CD4-positive, alpha-beta memory T cell (primary cell): Measurements from ENCODE around the gene GMEB2. TPM values are rescaled to one million over a fixed set of nuclear protein-coding genes. Genes with fewer than 3 reads are reported as not detected.
"Not testable (repeated sequence)": the region's sequence is repeated elsewhere in the genome, so short reads cannot be mapped to it uniquely, and the experiment has no call there.

Experiments
- CTCF ChIA-PET: fragments of 350-600 bp; sonication (Branson Sonifier 250); formaldehyde crosslinking; loops from one replicate; lab custom pipeline; 2021; ENCODE audit warnings: inconsistent platforms; ENCODE audit not compliant: partially characterized antibody; lab: Charles Lee
- POLR2A ChIA-PET: fragments of 350-600 bp; sonication (Branson Sonifier 250); formaldehyde crosslinking; loops from one replicate; lab custom pipeline; 2021; ENCODE audit not compliant: partially characterized antibody; lab: Charles Lee
- DNase-seq, 5 donors: peaks; one replicate each; pipeline versions ENCODE4 v3.0.0 to v3.0.0-alpha.2; 2020 to 2022; ENCODE audit warnings: mixed read lengths in 1 of 5
- H3K27ac ChIP-seq: one replicate; pipeline ENCODE4 v1.7.0; 2013; ENCODE audit warnings: low read depth, low read length
- H3K27me3 ChIP-seq: 2 replicates; pipeline ENCODE4 v1.7.0; 2013; ENCODE audit warnings: mild to moderate bottlenecking, low read length, moderate library complexity; ENCODE audit not compliant: insufficient read depth
- H3K36me3 ChIP-seq: 2 replicates; pipeline ENCODE4 v1.7.0; 2013; ENCODE audit warnings: mild to moderate bottlenecking, low read length, moderate library complexity; ENCODE audit not compliant: insufficient read depth
- H3K4me1 ChIP-seq: 2 replicates; pipeline ENCODE4 v1.7.0; 2013; ENCODE audit warnings: mild to moderate bottlenecking, low read length, moderate library complexity; ENCODE audit not compliant: insufficient read depth
- H3K4me3 ChIP-seq, 2 donors: one replicate each; pipeline ENCODE4 v1.7.0; 2013; ENCODE audit warnings: low read length in 2 of 2, mild to moderate bottlenecking in 1 of 2
- H3K9me3 ChIP-seq, 2 donors: one replicate each; pipeline ENCODE4 v1.7.0; 2013; ENCODE audit warnings: low read length in 2 of 2, control low read depth in 1 of 2; ENCODE audit not compliant: control insufficient read depth in 1 of 2
- H3K27ac Mint-ChIP-seq, 7 donors: one replicate each; pipeline ENCODE4 v1.8.0; 2020 to 2021; ENCODE audit warnings: mixed read lengths in 7 of 7, mild to moderate bottlenecking in 6 of 7, inconsistent platforms in 3 of 7, moderate library complexity in 3 of 7
- H3K27me3 Mint-ChIP-seq, 2 donors: one replicate each; pipeline ENCODE4 v1.8.0; 2020 to 2021; ENCODE audit warnings: mixed read lengths in 2 of 2
- H3K36me3 Mint-ChIP-seq, 2 donors: one replicate each; pipeline ENCODE4 v1.8.0; 2020 to 2021; ENCODE audit warnings: mixed read lengths in 2 of 2, inconsistent platforms in 1 of 2, mild to moderate bottlenecking in 1 of 2
- H3K4me1 Mint-ChIP-seq, 4 donors: one replicate each; pipeline ENCODE4 v1.8.0; 2020 to 2021; ENCODE audit warnings: mixed read lengths in 4 of 4, mild to moderate bottlenecking in 1 of 4
- H3K4me3 Mint-ChIP-seq, 8 donors: one replicate each; pipeline ENCODE4 v1.8.0; 2020 to 2021; ENCODE audit warnings: mixed read lengths in 8 of 8, mild to moderate bottlenecking in 7 of 8, moderate library complexity in 6 of 8, inconsistent platforms in 3 of 8
- H3K9me3 Mint-ChIP-seq, 8 donors: one replicate each; pipeline ENCODE4 v1.8.0; 2020 to 2021; ENCODE audit warnings: mixed read lengths in 8 of 8, mild to moderate bottlenecking in 5 of 8, inconsistent platforms in 3 of 8, moderate library complexity in 1 of 8
- intact Hi-C: fragments of 100-400 bp; cut with micrococcal nuclease; formaldehyde crosslinking; loops from one replicate; pipeline ENCODE4 v1.15.1; 2023
- polyA plus RNA-seq, 2 donors: library from polyadenylated mRNA; unstranded; fragments of 300-500 nt; fragmentation: Illumina TruSeq; gene quantifications; one replicate each; pipeline ENCODE4 v1.2.3, GENCODE V29; 2021
- total RNA-seq, 2 experiments: library from RNA; stranded (reverse); gene quantifications; one replicate each; pipeline ENCODE4 v1.2.3, GENCODE V29; 2021

Gene GMEB2
- total and polyA plus RNA-seq, 4 experiments from 2014 or later: 4.5 to 26.4 (median 20.5) TPM

DNA sequence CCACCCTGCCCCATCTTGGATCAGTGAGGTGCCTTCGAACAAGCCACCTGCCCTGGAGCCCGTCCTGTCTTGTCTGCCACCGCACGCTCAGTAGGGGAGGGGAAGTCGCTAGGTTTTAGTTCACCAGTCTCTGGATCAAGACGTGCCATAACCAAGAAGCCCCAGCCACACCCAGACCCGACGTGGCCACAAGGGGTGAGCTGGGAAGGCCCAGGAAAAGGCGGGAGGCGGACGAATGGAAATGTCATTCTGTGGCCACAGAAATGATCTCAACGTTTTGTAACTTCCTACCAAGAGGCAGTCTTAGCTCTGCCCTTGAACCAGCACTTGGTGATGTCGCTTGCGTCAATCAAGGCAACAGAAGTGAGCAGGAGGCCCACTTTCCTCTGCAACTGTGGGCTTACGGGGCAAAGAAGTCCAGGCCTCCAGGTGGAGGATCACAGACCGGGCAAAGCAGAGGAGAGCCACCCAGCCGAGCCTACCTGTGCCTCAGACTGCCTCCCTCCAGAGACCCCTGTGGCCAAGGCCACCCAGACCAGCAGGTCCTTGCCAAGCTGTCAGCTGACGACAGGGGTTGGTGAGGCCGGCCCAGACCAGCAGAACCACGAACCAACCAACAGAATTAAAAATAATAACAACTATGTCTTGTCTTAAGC lies 14.5 kb downstream of the GMEB2 start:
- H3K4me3 ChIP-seq: no peak overlapping the region
- peaks cover 19% of the 10 kb centered on the region for H3K36me3 ChIP-seq
- intact Hi-C loops: no loop called here
- H3K27ac Mint-ChIP-seq: no peak overlapping the region
- H3K27ac ChIP-seq: no peak overlapping the region
- H3K9me3 Mint-ChIP-seq: peaks cover 0 to 1% (median 0%) of the 10 kb centered on the region in 8 donors
- no peaks in the 10 kb centered on the region for H3K27me3 Mint-ChIP-seq
- ChIA-PET CTCF (interaction anchor here (1.1 to 5.5 kb wide), 4 partner anchors 10 to 75 kb away, joined by 3 to 28 read pairs (median 4); partner anchors contain the start of gene PTK6), POLR2A (interaction anchor here (1.5 kb wide), 1 partner anchor 29 kb away, joined by 5 read pairs; no protein-coding TSS in a partner anchor)
- no peak for DNase-seq
- peaks cover 20 to 31% of the 10 kb centered on the region in 2 donors for H3K36me3 Mint-ChIP-seq
- H3K9me3 ChIP-seq: no peaks in the 10 kb centered on the region
- H3K27me3 ChIP-seq: no peaks in the 10 kb centered on the region
- no peak overlapping the region for H3K4me3 Mint-ChIP-seq
- H3K4me1 Mint-ChIP-seq: peaks cover 0 to 3% (median 2%) of the 10 kb centered on the region in 4 donors
- H3K4me1 ChIP-seq: no peaks in the 10 kb centered on the region

DNA sequence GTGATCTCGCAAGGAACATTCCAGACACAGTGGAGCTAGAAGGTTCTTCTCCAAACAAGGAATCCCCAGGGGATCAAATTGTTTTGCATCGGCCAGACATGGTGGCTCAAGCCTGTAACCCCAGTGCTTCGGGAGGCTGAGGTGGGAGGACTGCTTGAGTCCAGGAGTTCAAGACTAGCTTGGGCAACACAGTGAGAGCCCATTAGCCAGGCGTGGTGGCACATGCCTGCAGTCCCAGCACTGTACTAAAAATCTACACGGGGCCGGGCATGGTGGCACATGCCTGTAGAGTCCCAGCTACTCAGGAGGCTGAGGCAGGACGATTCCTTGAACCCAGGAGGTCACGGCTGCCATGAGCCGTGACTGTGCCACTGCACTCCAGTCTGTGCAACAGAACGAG lies 15.3 kb downstream of the GMEB2 start:
- Mint-ChIP-seq H3K4me1 (peaks cover 0 to 5% (median 2%) of the 10 kb centered on the region in 4 donors), H3K4me3 (no peak overlapping the region), H3K27me3 (no peaks in the 10 kb centered on the region), H3K9me3 (peaks cover 0 to 1% (median 0%) of the 10 kb centered on the region in 8 donors), H3K36me3 (peaks cover 16 to 27% of the 10 kb centered on the region in 2 donors), H3K27ac (no peak overlapping the region)
- intact Hi-C loops: no loop called here
- H3K4me3 ChIP-seq: no peak overlapping the region
- no peak overlapping the region for H3K27ac ChIP-seq
- ChIA-PET CTCF (interaction anchor here (1.5 to 5.5 kb wide), 2 partner anchors 30 to 74 kb away, joined by 3 to 28 read pairs; partner anchors contain the start of gene PTK6), POLR2A (interaction anchor here (0.6 kb wide), 1 partner anchor 123 kb away, joined by 4 read pairs; no protein-coding TSS in a partner anchor)
- no peaks in the 10 kb centered on the region for H3K4me1 ChIP-seq
- DNase-seq: no peak
- no peaks in the 10 kb centered on the region for H3K9me3 ChIP-seq
- H3K36me3 ChIP-seq: peaks cover 12% of the 10 kb centered on the region
- no peaks in the 10 kb centered on the region for H3K27me3 ChIP-seq

DNA sequence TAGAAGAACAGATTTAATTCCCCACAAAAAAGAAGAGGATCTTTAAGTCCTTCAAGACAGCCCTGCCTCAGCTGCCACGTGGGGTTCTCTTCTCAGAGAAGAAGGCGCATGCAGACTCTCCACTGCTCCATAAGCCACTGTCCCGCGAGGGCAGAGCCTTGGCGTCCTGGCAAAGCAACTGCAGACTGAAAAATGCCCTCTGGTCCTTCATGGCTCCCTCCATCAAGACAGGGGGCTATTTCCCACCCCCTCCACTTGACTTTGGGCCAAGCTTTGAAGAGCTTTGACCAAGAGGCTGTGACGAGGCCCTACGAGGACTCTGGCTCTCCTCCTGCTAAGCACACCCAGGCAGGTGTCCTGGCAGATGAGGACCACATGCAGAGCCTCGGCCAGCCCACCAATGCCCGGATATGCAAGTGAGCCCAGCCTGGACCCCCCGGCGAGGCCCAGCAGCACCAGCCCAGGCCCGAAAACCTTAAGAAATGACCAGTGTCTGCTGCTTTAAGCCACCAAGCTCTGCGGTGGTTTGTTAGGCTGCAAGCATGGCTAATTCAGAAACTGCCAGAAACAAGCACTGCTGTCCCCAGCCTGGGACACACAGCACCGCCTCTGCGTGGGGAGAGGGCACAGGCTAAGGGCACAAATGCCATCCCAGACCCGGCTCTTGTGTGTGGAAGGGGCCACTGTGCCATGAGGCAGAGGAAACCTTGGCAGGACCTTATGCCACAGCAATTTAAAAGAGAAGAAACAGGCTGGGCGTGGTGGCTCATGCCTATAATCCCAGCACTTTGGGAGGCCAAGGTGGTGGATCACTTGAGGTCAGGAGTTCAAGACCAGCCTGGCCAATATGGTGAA lies 16.1 kb downstream of the GMEB2 start:
- POLR2A ChIA-PET: interaction anchor here (1.2 kb wide), 1 partner anchor 31 kb away, joined by 3 read pairs; no protein-coding TSS in a partner anchor
- H3K4me1 ChIP-seq: no peaks in the 10 kb centered on the region
- H3K27ac ChIP-seq: no peak overlapping the region
- intact Hi-C loops: no loop called here
- H3K36me3 Mint-ChIP-seq: peaks cover 12 to 22% of the 10 kb centered on the region in 2 donors
- peak overlapping the region in 2 of 7 donors; percentile 65 to 73 for H3K27ac Mint-ChIP-seq
- H3K4me3 ChIP-seq: no peak overlapping the region
- H3K9me3 ChIP-seq: no peaks in the 10 kb centered on the region
- peaks cover 8% of the 10 kb centered on the region for H3K36me3 ChIP-seq
- no peaks in the 10 kb centered on the region for H3K27me3 ChIP-seq
- CTCF ChIA-PET: interaction anchor here (1.5 kb wide), 1 partner anchor 73 kb away, joined by 3 read pairs; the partner anchor contains the start of gene PTK6
- H3K4me1 Mint-ChIP-seq: peaks cover 0 to 6% (median 2%) of the 10 kb centered on the region in 4 donors
- peaks cover 0 to 1% (median 0%) of the 10 kb centered on the region in 8 donors for H3K9me3 Mint-ChIP-seq
- H3K4me3 Mint-ChIP-seq: no peak overlapping the region
- H3K27me3 Mint-ChIP-seq: no peaks in the 10 kb centered on the region
- no peak for DNase-seq

DNA sequence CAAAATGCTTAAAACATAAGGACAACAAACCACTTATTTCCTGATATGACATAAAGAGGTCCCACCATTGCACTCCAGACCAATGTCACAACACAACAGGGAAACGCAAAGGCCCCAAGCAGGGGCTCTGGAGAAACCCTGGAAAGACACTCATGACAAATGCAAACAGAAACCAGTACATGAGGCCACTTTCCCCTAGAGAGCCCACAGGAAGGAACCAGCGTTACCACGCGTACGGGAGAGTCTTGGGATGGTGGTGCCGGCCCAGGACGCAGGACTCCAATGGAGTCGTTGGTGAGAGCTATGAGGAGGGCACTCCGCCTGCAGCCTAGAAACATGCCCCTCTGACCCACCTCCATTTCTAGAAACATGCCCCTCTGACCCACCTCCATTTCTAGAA lies 20.2 kb downstream of the GMEB2 start:
- no peaks in the 10 kb centered on the region for H3K9me3 ChIP-seq
- no peaks in the 10 kb centered on the region for H3K27me3 ChIP-seq
- intact Hi-C loops: no loop called here
- H3K27ac Mint-ChIP-seq: no peak overlapping the region
- peaks cover 13% of the 10 kb centered on the region for H3K36me3 ChIP-seq
- no peak overlapping the region for H3K27ac ChIP-seq
- no peaks in the 10 kb centered on the region for H3K27me3 Mint-ChIP-seq
- peaks cover 14 to 16% of the 10 kb centered on the region in 2 donors for H3K36me3 Mint-ChIP-seq
- no peak for DNase-seq
- no peaks in the 10 kb centered on the region for H3K9me3 Mint-ChIP-seq
- POLR2A ChIA-PET: no interaction called here
- H3K4me1 Mint-ChIP-seq: peaks cover 0 to 9% (median 6%) of the 10 kb centered on the region in 4 donors
- H3K4me1 ChIP-seq: no peaks in the 10 kb centered on the region
- H3K4me3 ChIP-seq: no peak overlapping the region
- peak overlapping the region in 1 of 8 donors; percentile 67 for H3K4me3 Mint-ChIP-seq
- CTCF ChIA-PET: no interaction called here

GRCh38 chr20:63602321-63602720 lies 24.6 kb downstream of the GMEB2 start:
- H3K27me3 ChIP-seq: no peaks in the 10 kb centered on the region
- peaks cover 0 to 2% (median 0%) of the 10 kb centered on the region in 8 donors for H3K9me3 Mint-ChIP-seq
- H3K36me3 ChIP-seq: peaks cover 33% of the 10 kb centered on the region

GRCh38 chr20:63601679-63602078 lies 25.2 kb downstream of the GMEB2 start:
- H3K4me3 ChIP-seq, H3K4me3 Mint-ChIP-seq, H3K4me1 ChIP-seq, H3K27me3 Mint-ChIP-seq, H3K9me3 ChIP-seq, H3K9me3 Mint-ChIP-seq, H3K27me3 ChIP-seq, H3K27ac Mint-ChIP-seq, intact Hi-C loops, H3K27ac ChIP-seq: not testable (repeated sequence)
- DNase-seq: peak in 2 of 5 donors; percentile 13 to 47
- peaks cover 33 to 39% of the 10 kb centered on the region in 2 donors for H3K36me3 Mint-ChIP-seq
- ChIA-PET CTCF (interaction anchor here (1.0 kb wide), 1 partner anchor 11 kb away, joined by 3 read pairs; no protein-coding TSS in a partner anchor), POLR2A (interaction anchor here (0.9 kb wide), 1 partner anchor 42 kb away, joined by 3 read pairs; no protein-coding TSS in a partner anchor)
- peaks cover 33% of the 10 kb centered on the region for H3K36me3 ChIP-seq
- H3K4me1 Mint-ChIP-seq: peaks cover 0 to 13% (median 7%) of the 10 kb centered on the region in 4 donors

More at GRCh38 chr20:63602321-63602720, 24.6 kb downstream of the GMEB2 start:
- peaks cover 0 to 13% (median 8%) of the 10 kb centered on the region in 4 donors for H3K4me1 Mint-ChIP-seq
- Histone ChIP-seq H3K4me3 (no peak overlapping the region), H3K27ac (no peak overlapping the region), H3K9me3 (no peaks in the 10 kb centered on the region), H3K4me1 (no peaks in the 10 kb centered on the region)
- H3K36me3 Mint-ChIP-seq: peaks cover 31 to 39% of the 10 kb centered on the region in 2 donors
- H3K27me3 Mint-ChIP-seq: no peaks in the 10 kb centered on the region
- peak overlapping the region in 4 of 7 donors; percentile 13 to 68 (median 45) for H3K27ac Mint-ChIP-seq
- no peak overlapping the region for H3K4me3 Mint-ChIP-seq
- CTCF ChIA-PET: interaction anchor here (1.0 to 1.9 kb wide), 2 partner anchors 10 to 39 kb away, joined by 3 to 6 read pairs; no protein-coding TSS in a partner anchor
- intact Hi-C loops: no loop called here
- POLR2A ChIA-PET: interaction anchor here (0.9 kb wide), 1 partner anchor 41 kb away, joined by 3 read pairs; no protein-coding TSS in a partner anchor
- no peak for DNase-seq
